GM12801 (cell line): ENCODE measurements around the gene SSRP1.

Experiments
- TF ChIP-seq, protein P1 (sequence below): IDR thresholded peaks from one replicate; pipeline ENCODE4 v1.5.1; 2011; ENCODE audit warnings: control low read depth; ENCODE audit not compliant: insufficient read length; ENCODE audit errors: extremely low read depth

The SSRP1 gene

DNA sequence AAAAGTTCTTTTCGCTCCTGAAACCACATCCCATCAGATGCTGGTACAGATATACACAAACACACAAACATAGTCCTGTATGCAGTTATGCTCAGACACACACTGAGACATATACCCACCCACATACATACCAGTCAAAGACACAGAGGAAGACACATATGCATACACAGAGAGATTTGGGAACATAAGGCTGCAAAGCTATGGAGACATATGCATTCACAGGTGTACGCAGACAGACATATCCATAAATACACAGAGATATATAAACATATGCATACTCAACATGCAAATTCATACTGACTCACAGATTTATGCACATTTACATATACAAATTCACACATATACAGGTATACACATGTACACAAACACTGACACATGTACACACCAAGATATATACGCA is 39.3 kb upstream of the SSRP1 start:
- TF ChIP-seq, protein P1, sequence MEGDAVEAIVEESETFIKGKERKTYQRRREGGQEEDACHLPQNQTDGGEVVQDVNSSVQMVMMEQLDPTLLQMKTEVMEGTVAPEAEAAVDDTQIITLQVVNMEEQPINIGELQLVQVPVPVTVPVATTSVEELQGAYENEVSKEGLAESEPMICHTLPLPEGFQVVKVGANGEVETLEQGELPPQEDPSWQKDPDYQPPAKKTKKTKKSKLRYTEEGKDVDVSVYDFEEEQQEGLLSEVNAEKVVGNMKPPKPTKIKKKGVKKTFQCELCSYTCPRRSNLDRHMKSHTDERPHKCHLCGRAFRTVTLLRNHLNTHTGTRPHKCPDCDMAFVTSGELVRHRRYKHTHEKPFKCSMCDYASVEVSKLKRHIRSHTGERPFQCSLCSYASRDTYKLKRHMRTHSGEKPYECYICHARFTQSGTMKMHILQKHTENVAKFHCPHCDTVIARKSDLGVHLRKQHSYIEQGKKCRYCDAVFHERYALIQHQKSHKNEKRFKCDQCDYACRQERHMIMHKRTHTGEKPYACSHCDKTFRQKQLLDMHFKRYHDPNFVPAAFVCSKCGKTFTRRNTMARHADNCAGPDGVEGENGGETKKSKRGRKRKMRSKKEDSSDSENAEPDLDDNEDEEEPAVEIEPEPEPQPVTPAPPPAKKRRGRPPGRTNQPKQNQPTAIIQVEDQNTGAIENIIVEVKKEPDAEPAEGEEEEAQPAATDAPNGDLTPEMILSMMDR: no peak

DNA sequence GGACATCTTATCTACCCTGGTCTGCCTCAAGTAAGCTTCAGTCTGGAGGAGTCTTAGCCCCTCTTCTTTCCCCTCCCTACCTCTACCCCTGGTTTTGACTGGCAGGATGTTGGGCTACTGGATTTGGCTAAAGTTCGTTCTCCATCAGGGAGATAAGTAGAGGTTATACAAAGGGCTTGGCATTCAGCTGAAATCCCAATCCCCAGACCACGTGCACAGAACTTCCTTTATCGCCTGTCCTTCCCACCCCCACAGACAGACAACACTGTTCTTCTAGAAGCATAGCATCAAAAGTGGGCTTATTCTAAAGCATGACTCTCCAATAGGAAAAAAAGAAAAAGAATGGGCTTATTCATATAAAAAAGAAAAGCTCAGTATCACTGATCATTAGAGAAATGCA is 37.5 kb upstream of the SSRP1 start:
- TF ChIP-seq, protein P1: no peak

DNA sequence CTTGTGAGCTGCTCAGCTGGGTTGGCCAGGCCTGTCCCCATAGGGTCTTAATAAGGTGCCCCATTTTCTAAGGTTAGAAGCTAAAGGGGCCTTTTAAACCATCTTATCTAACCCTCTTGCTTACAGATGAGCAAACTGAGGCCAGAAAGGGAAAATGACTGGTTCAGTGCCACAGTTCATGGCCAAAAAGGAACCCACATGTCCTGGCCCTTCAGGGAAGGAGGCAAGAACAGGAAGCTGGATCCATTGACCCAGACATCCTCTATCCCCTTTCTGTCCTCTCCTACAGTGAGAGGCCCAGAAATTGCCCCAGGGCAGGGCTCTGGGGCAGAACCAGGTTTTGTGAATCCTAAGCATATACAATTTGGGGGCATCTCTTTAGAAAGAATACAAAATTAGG is 35.2 kb upstream of the SSRP1 start:
- TF ChIP-seq, protein P1: no peak

DNA sequence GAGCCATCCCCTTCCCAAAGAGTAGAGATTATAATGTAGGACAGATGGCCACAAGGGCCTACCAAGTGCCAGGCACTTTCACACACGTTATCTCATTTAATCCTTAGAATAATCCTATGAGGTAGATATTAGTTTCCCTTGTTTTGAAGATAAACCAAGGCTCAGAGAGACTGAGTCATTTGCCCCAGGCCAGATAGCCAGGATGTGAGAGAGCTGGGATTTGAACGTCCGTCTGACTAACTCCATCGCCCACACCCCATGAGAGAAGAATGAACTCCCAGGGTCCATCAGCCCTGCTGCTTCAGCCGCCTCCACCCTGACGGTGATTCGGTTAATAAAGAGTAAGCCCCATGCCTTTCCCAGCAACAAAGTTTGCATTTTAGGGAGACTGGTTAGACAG is 34.6 kb upstream of the SSRP1 start:
- TF ChIP-seq, protein P1: no peak

DNA sequence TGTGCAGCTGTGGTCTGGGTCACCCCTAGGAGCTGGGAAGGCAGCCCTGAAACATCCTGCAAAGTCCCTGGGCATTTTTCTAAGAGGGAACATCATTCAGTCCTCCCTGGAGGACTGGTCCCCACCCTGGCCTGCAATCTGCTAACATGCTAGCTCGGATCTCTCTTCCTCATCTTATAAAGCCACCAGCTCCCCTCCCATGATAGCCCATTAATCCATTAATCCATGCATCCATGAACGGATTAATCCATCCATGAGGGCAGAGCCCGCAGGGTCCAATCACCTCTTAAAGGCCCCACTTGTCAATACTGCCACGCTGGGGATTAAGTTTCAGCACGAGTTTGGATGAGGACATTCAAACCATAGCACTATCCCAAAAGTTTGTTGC is 33.1 kb upstream of the SSRP1 start:
- TF ChIP-seq, protein P1: no peak

DNA sequence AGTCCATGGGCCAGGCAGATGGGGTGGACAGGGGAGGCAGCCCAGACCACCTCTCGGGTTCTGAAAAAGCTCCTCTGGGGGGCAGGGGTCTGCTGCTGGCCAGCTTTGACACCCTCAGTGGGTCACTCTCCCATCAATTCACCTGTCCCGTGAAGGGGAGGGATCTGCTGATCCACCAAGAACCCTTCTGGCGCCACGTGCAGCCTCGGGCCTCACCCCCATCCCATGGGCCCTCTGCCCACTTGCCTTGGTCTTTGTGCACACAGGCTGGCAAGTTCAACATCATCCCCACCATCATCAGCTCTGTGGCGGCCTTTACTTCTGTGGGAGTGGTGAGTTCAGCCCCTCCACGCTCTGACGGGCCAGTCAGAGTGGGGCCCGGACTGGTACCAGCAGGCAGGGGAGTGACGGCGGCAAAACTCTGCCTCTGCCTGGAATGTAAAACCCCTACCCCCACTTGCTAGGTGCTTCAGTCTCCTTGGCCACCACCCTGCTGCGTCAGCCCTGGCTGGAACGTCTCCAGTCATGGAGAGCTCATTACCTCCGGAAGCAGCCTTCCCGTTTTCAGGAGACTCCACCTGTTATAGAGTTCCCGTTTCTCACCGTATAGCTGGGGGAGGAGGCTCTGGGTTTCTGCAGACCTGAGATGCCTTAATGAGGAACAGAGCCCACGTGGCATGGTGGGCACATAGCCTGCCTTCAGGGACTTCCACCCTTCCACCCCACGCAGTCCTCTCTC is 32.6 kb upstream of the SSRP1 start:
- TF ChIP-seq, protein P1: no peak

DNA sequence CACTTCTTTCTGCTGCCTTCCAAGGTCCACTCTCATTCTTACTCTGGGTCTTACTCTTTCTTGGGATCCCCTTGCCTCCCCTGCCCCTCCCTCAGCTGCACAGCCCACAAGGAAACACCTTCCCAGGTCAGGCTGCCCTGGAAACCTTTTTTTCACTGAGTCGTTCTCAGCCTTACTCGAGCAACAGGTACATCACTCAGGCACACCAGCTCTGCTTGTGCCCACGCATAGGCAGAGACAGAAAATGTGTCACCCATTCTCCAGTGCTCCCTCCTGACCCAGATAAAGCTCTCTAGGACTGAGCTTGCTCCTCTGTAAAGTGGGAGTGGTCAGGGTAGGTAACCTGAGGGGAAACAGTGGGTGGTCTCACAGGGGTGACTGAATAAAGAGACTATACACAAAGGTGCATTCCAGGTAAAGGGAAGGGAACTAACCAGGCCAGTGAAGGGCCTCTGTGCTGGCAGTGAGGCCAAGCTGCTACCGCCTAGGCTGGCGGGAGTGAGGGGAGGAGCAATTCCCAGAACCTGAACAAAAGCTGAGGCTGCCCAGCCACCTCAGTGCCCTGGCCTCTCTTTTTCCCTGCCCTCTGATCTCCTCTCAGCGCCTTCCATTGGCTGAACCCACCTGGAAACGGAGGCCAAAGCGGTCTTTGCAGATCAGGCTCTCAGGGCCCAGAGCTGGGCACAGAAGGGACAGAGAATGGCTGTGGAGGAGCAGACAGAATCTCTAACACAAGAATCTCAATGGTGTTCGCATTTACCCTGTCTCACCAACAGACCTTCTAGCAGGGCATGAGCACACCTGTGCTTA is 29.4 kb upstream of the SSRP1 start:
- TF ChIP-seq, protein P1: no peak
